Endodermal cell (in vitro differentiated cells): ENCODE measurements around the gene PRDM12. TPM values are rescaled to one million over a fixed set of nuclear protein-coding genes. Genes with fewer than 3 reads are reported as not detected.

Source experiments
- DNase-seq: peaks from one replicate; pipeline ENCODE4 v3.0.0-alpha.2; 2017
- H3K27ac ChIP-seq: 2 replicates; pipeline ENCODE4 v1.5.1; 2013; ENCODE audit warnings: mild to moderate bottlenecking, low read depth, low read length, moderate library complexity
- H3K27me3 ChIP-seq: 2 replicates; pipeline ENCODE4 v1.6.1; 2013; ENCODE audit warnings: mild to moderate bottlenecking, low read length, moderate library complexity; ENCODE audit not compliant: insufficient read depth, control insufficient read depth, poor library complexity, severe bottlenecking
- H3K36me3 ChIP-seq: 2 replicates; pipeline ENCODE4 v1.7.0; 2013; ENCODE audit warnings: mild to moderate bottlenecking, low read length, moderate library complexity; ENCODE audit not compliant: control insufficient read depth, insufficient read depth
- H3K4me1 ChIP-seq: one replicate; pipeline ENCODE4 v1.7.0; 2013; ENCODE audit warnings: low read length; ENCODE audit not compliant: control insufficient read depth, insufficient read depth
- H3K4me3 ChIP-seq: 2 replicates; pipeline ENCODE4 v1.5.1; 2013; ENCODE audit warnings: mild to moderate bottlenecking, low read length, moderate library complexity
- H3K9ac ChIP-seq: 2 replicates; pipeline ENCODE4 v1.6.1; 2013; ENCODE audit warnings: mild to moderate bottlenecking, low read length, moderate library complexity; ENCODE audit not compliant: poor library complexity, severe bottlenecking; ENCODE audit errors: extremely low read depth
- H3K9me3 ChIP-seq: 2 replicates; pipeline ENCODE4 v1.6.1; 2013; ENCODE audit warnings: mild to moderate bottlenecking, low read length, moderate library complexity; ENCODE audit not compliant: control insufficient read depth
- H3K27ac Mint-ChIP-seq: 2 replicates; pipeline ENCODE4 v1.8.0; 2020; ENCODE audit warnings: mixed read lengths
- H3K27me3 Mint-ChIP-seq: 2 replicates; pipeline ENCODE4 v1.8.0; 2021; ENCODE audit warnings: mild to moderate bottlenecking, mixed read lengths; ENCODE audit not compliant: insufficient read depth
- H3K36me3 Mint-ChIP-seq: 2 replicates; pipeline ENCODE4 v1.8.0; 2020; ENCODE audit warnings: low read depth, mixed read lengths
- H3K4me1 Mint-ChIP-seq: 2 replicates; pipeline ENCODE4 v1.8.0; 2020; ENCODE audit warnings: mixed read lengths
- H3K4me3 Mint-ChIP-seq: 2 replicates; pipeline ENCODE4 v1.8.0; 2020; ENCODE audit warnings: mild to moderate bottlenecking, moderate library complexity, mixed read lengths
- H3K9me3 Mint-ChIP-seq: 2 replicates; pipeline ENCODE4 v1.8.0; 2020; ENCODE audit warnings: mild to moderate bottlenecking, mixed read lengths
- WGBS, 2 experiments: methylation state at CpG; one replicate each; pipeline versions ENCODE4 v1.1.5 to v1.1.7; 2013; ENCODE audit warnings: missing lambda C conversion rate in 2 of 2, mixed read lengths in 1 of 2; ENCODE audit not compliant: insufficient coverage in 1 of 2, insufficient read length in 1 of 2; 5-methylcytosine and 5-hydroxymethylcytosine counted together
- total RNA-seq, 2 donors: library from RNA; stranded (reverse); fragmentation: NEBNext Ultra II Directional in 1 of 2; extraction: Animal tissue kit (Norgen Biotek cat#: 25700) in 1 of 2; gene quantifications; 2 replicates in 1 of 2; 3 replicates in 1 of 2; pipeline ENCODE4 v1.2.1, GENCODE V29; 2021
- TF ChIP-seq, protein P1 (sequence below): fragments of 200-600 bp; sonication (generic); conservative IDR thresholded peaks from 2 replicates; pipeline ENCODE4 v1.5.0; 2021; ENCODE audit warnings: antibody characterized with exemption, mild to moderate bottlenecking

Gene PRDM12
- total RNA-seq, 2 donors from 2014 or later: not detected

DNA sequence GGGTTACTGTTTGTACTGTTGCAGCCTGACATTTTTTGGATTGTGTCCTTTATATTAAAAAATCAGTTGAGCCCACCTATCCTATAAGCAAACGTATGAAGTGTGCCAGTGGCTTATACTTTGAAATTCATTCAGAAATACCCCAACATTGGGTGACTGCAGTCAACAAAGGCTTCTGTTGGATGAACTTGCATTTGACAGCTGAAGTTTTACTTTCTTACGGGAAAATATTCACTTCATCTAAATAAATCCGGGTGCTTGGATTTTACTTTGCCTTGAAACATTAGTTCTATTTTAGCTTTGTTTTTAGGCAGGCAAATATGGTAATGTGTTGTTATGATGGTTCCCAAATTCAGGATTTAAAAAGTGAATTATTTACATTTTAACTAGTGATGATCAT is 50.9 kb downstream of the PRDM12 start:
- peak overlapping the region; percentile 89 for H3K4me3 ChIP-seq
- Mint-ChIP-seq H3K4me1 (peaks cover 30% of the 10 kb centered on the region), H3K27ac (no peak overlapping the region), H3K4me3 (peak overlapping the region; percentile 92), H3K9me3 (no peaks in the 10 kb centered on the region), H3K36me3 (peaks cover under 1% of the 10 kb centered on the region), H3K27me3 (no peaks in the 10 kb centered on the region)
- peak overlapping the region; percentile 7 for H3K9ac ChIP-seq
- peak; percentile 0 for DNase-seq
- H3K4me1 ChIP-seq: no peaks in the 10 kb centered on the region
- H3K27me3 ChIP-seq: no peaks in the 10 kb centered on the region
- H3K36me3 ChIP-seq: no peaks in the 10 kb centered on the region
- TF ChIP-seq, protein P1, sequence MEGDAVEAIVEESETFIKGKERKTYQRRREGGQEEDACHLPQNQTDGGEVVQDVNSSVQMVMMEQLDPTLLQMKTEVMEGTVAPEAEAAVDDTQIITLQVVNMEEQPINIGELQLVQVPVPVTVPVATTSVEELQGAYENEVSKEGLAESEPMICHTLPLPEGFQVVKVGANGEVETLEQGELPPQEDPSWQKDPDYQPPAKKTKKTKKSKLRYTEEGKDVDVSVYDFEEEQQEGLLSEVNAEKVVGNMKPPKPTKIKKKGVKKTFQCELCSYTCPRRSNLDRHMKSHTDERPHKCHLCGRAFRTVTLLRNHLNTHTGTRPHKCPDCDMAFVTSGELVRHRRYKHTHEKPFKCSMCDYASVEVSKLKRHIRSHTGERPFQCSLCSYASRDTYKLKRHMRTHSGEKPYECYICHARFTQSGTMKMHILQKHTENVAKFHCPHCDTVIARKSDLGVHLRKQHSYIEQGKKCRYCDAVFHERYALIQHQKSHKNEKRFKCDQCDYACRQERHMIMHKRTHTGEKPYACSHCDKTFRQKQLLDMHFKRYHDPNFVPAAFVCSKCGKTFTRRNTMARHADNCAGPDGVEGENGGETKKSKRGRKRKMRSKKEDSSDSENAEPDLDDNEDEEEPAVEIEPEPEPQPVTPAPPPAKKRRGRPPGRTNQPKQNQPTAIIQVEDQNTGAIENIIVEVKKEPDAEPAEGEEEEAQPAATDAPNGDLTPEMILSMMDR: no peak
- WGBS, 2 experiments: 69% methylated on average over 3 of the region's 3 CpGs
- H3K9me3 ChIP-seq: no peaks in the 10 kb centered on the region
- H3K27ac ChIP-seq: no peak overlapping the region

DNA sequence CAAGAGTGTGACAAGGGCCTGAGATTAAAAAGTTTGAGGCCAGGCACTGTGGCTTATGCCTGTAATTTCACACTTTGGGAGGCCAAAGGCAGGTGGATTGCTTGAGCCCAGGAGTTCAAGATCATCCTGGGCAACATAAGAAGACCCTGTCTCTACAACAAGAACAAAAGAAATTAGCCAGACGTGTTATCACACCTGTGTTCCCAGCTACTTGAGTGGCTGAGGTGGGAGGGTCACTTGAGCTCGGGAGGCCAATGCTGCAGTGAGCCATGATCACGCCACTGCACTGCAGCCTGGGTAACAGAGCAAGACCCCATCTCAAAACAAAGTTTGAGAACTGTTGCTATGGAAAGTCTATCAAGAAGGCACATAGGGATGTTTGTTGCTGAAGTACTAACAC is 54.2 kb downstream of the PRDM12 start:
- H3K9me3 ChIP-seq: no peaks in the 10 kb centered on the region
- H3K4me1 ChIP-seq: no peaks in the 10 kb centered on the region
- H3K4me3 ChIP-seq: no peak overlapping the region
- H3K4me3 Mint-ChIP-seq: no peak overlapping the region
- peak overlapping the region; percentile 59 for H3K27ac Mint-ChIP-seq
- peaks cover 28% of the 10 kb centered on the region for H3K4me1 Mint-ChIP-seq
- TF ChIP-seq, protein P1: no peak
- H3K27me3 Mint-ChIP-seq: no peaks in the 10 kb centered on the region
- no peak overlapping the region for H3K27ac ChIP-seq
- H3K36me3 Mint-ChIP-seq: peaks cover 5% of the 10 kb centered on the region
- H3K9me3 Mint-ChIP-seq: no peaks in the 10 kb centered on the region
- H3K27me3 ChIP-seq: no peaks in the 10 kb centered on the region
- DNase-seq: peak; percentile 67
- H3K9ac ChIP-seq: no peak overlapping the region
- 68 to 82% methylated on average over 3 of the region's 3 CpGs for WGBS, 2 experiments
- H3K36me3 ChIP-seq: no peaks in the 10 kb centered on the region

DNA sequence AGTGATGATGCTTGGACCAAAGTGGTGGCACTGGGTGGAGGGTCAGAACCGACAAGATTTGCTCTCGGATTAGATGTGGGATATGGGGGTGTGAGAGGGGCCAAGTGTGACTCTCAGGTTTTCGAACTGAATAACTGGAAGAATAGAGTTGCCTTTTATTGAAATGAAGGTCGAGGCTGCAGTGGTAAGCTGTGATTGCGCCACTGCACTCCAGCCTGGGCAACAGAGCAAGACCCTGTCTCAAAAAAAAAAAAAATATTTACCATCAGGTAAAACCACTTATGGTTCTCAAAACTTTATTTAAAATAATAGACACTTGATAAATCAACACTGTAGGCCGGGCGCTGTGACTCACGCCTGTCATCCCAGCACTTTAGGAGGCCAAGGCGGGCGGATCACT is 56.4 kb downstream of the PRDM12 start:
- no peaks in the 10 kb centered on the region for H3K27me3 Mint-ChIP-seq
- WGBS, 2 experiments: 99 to 100% methylated on average over 10 of the region's 10 CpGs
- H3K27me3 ChIP-seq: no peaks in the 10 kb centered on the region

More for the DNA sequence above, 56.4 kb downstream of the PRDM12 start:
- no peak for DNase-seq
- Mint-ChIP-seq H3K4me3 (no peak overlapping the region), H3K4me1 (peaks cover 7% of the 10 kb centered on the region), H3K27ac (no peak overlapping the region), H3K9me3 (no peaks in the 10 kb centered on the region), H3K36me3 (peaks cover 5% of the 10 kb centered on the region)
- no peak overlapping the region for H3K4me3 ChIP-seq
- no peak overlapping the region for H3K27ac ChIP-seq
- no peaks in the 10 kb centered on the region for H3K36me3 ChIP-seq
- H3K9me3 ChIP-seq: no peaks in the 10 kb centered on the region
- no peaks in the 10 kb centered on the region for H3K4me1 ChIP-seq
- no peak overlapping the region for H3K9ac ChIP-seq
- TF ChIP-seq, protein P1: no peak
